AG10803 (cell line): Measurements from ENCODE around the gene LMO7.

ENCODE experiments used
- DNase-seq: peaks from one replicate; pipeline ENCODE4 v3.0.0; 2010; ENCODE audit warnings: low read depth
- H3K4me3 ChIP-seq: 2 replicates; pipeline ENCODE4 v1.5.1; 2011; ENCODE audit warnings: mild to moderate bottlenecking, low read length, control low read depth
- TF ChIP-seq, protein P1 (sequence below): conservative IDR thresholded peaks from 2 replicates; pipeline ENCODE4 v1.5.1; 2011; ENCODE audit warnings: mild to moderate bottlenecking, low read length, control low read depth, inconsistent platforms

Gene LMO7

GRCh38 chr13:75635828-75636435, at the start of gene LMO7:
LMO7 (plus strand) TSS chr13:75636330; CDS start chr13:75636658, 328 bp downstream.
- peak; percentile 82 for DNase-seq
- TF ChIP-seq, protein P1, sequence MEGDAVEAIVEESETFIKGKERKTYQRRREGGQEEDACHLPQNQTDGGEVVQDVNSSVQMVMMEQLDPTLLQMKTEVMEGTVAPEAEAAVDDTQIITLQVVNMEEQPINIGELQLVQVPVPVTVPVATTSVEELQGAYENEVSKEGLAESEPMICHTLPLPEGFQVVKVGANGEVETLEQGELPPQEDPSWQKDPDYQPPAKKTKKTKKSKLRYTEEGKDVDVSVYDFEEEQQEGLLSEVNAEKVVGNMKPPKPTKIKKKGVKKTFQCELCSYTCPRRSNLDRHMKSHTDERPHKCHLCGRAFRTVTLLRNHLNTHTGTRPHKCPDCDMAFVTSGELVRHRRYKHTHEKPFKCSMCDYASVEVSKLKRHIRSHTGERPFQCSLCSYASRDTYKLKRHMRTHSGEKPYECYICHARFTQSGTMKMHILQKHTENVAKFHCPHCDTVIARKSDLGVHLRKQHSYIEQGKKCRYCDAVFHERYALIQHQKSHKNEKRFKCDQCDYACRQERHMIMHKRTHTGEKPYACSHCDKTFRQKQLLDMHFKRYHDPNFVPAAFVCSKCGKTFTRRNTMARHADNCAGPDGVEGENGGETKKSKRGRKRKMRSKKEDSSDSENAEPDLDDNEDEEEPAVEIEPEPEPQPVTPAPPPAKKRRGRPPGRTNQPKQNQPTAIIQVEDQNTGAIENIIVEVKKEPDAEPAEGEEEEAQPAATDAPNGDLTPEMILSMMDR: no peak

DNA sequence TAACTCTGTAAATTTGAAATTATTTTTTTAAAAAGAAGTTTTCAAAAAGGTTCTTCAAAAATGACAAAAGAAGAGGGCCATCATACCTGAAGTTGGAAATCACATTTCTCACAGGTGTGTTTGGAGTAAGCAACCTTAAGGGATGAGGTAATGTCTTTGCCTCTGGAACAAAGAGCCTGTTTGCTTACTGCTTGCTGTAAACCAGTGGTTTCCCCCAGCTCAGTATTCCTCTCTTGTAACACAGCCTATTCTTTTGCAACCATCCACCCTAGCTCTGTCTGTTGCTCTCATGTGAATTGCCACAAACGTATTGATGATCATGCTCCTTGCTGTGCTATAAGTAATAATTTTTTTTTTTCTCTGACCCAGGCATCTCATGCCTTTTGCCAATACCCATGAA, 48.5 kb upstream of the LMO7 start:
- TF ChIP-seq, protein P1: no peak
- DNase-seq: peak; percentile 9
- H3K4me3 ChIP-seq: no peak overlapping the region

More at GRCh38 chr13:75635828-75636435, at the start of gene LMO7:
- H3K4me3 ChIP-seq: peak within 1 kb of the TSS; percentile 99

DNA sequence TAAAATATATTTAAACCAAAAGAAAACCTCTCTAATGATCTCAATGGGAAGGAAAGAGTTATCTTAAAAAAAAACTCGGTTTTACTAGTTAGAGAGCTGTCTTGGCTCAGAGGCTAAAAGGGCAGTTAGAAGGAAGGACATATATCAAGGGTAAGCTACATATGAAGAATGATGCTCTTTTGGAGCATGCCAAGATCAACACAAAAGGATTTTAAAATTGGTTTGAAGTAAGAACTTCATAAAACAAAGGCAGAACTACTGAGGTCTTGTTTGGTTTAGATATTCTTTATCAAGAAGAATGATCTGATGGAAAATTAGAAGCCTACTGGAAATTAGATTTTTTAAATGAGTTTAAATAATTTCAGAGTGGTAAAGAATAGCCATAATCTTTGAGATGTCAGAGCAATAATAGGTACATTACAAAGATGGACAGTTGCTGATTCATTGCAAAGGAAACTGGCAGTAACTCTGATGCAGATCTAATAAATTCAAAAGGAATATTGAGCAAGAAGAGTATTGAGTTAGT, 39.4 kb upstream of the LMO7 start:
- no peak for DNase-seq
- H3K4me3 ChIP-seq: no peak overlapping the region
- TF ChIP-seq, protein P1: no peak

DNA sequence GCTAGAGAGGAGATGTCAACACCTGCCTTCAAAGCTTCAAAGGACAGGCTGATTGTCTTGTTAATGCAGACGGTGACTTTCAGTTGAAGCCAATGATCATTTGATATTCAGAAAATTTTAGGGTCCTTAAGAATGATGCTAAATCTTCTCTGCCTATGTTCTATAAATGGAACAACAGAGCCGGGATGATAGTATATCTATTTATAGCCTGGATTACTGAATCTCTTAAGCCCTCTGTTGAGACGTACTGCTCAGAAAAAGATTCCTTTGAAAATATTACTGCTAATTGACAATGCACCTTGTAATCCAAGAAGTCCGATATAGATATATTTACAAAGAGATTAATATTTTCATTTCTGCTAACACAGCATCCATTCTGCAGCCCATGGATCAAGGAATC, 35.8 kb upstream of the LMO7 start:
- DNase-seq: no peak
- TF ChIP-seq, protein P1: no peak

GRCh38 chr13:75603038-75603437, 33.1 kb upstream of the LMO7 start:
- TF ChIP-seq, protein P1: no peak
- H3K4me3 ChIP-seq: no peak overlapping the region
- DNase-seq: no peak

More for the DNA sequence above, 35.8 kb upstream of the LMO7 start:
- no peak overlapping the region for H3K4me3 ChIP-seq

- TF ChIP-seq, protein P1: no peak
- DNase-seq: no peak
Measured at GRCh38 chr13:75607447-75607846, 28.7 kb upstream of the LMO7 start.

GRCh38 chr13:75610466-75610865, 25.7 kb upstream of the LMO7 start:
- no peak for DNase-seq
- TF ChIP-seq, protein P1: no peak
- H3K4me3 ChIP-seq: no peak overlapping the region

More at GRCh38 chr13:75607447-75607846, 28.7 kb upstream of the LMO7 start:
- H3K4me3 ChIP-seq: no peak overlapping the region
